ENCODE measurements around the gene PSMA5.
"Not testable (repeated sequence)": the region's sequence is repeated elsewhere in the genome, so short reads cannot be mapped to it uniquely, and the experiment has no call there.

Gene PSMA5

DNA sequence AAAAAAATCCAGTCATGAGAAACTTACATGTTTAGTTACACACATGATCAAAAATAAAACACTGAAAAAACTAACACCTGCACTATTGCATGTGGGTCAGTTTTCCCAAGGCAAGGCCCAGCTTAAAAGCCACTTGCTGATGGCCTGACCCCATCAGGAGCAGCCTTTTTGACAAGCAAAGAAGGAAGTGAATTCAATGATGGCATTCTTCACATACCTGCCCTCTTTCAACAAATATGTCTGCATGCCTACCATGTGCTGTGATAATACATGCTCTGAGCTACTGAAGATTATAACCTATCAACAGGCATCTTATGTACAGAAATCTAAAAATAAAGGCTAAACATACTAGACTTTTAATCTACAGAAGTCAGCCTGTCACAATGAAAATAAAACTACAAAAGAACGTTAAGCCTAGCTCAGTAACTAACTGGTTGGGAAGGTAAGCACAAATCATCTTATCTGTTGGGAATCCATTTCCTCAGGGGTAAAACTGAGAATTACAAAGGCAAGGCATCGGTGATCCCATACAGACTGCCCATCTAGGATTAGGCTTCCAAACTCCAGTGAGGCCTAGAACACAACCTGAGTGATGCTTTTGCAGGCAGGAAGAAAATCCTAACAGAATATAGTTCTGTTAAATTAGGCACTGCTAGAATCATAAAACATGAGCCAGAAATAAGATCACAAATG, 43.0 kb downstream of the PSMA5 start:
- Histone ChIP-seq H3K36me3 (ENCODE audit: low read depth) (no peaks in the 10 kb centered on the region), H3K27ac (ENCODE audit: poor library complexity, severe bottlenecking) (no peak overlapping the region), H3K27me3 (ENCODE audit: insufficient read depth, poor library complexity, severe bottlenecking) (no peaks in the 10 kb centered on the region), H3K4me3 (ENCODE audit: severe bottlenecking) (no peak overlapping the region), H3K4me1 (ENCODE audit: insufficient read depth, poor library complexity, severe bottlenecking) (no peaks in the 10 kb centered on the region), H3K9me3 (ENCODE audit: severe bottlenecking) (no peaks in the 10 kb centered on the region)
- ATAC-seq (ENCODE audit: low read depth) (no peak), DNase-seq (ENCODE audit: low spot score) (no peak)
- TF ChIP-seq, protein P1, sequence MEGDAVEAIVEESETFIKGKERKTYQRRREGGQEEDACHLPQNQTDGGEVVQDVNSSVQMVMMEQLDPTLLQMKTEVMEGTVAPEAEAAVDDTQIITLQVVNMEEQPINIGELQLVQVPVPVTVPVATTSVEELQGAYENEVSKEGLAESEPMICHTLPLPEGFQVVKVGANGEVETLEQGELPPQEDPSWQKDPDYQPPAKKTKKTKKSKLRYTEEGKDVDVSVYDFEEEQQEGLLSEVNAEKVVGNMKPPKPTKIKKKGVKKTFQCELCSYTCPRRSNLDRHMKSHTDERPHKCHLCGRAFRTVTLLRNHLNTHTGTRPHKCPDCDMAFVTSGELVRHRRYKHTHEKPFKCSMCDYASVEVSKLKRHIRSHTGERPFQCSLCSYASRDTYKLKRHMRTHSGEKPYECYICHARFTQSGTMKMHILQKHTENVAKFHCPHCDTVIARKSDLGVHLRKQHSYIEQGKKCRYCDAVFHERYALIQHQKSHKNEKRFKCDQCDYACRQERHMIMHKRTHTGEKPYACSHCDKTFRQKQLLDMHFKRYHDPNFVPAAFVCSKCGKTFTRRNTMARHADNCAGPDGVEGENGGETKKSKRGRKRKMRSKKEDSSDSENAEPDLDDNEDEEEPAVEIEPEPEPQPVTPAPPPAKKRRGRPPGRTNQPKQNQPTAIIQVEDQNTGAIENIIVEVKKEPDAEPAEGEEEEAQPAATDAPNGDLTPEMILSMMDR (IDR thresholded peaks at IDR 0.05; ENCODE audit: poor library complexity, severe bottlenecking): no peak

DNA sequence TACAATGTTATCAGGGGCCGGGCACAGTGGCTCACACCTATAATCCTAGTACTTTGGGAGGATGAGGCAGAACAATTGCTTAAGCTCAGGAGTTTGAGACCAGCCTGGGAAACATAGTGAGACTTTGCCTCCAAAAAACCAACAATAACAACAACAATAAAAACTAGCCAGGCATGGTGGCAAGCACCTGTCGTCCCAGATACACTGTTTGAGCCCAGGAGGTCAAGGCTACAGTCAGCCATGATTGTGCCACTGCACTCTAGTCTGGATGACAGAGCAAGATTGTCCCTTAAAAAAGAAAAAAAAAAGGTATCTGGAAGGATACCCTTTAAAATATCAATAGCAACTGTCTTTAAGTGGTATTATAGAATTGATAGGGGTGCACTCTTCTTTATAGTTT, 44.7 kb downstream of the PSMA5 start:
- Histone ChIP-seq H3K9me3 (ENCODE audit: severe bottlenecking) (no peaks in the 10 kb centered on the region), H3K27me3 (ENCODE audit: insufficient read depth, poor library complexity, severe bottlenecking) (no peaks in the 10 kb centered on the region), H3K4me3 (ENCODE audit: severe bottlenecking) (no peak overlapping the region), H3K27ac (ENCODE audit: poor library complexity, severe bottlenecking) (no peak overlapping the region), H3K4me1 (ENCODE audit: insufficient read depth, poor library complexity, severe bottlenecking) (no peaks in the 10 kb centered on the region), H3K36me3 (ENCODE audit: low read depth) (no peaks in the 10 kb centered on the region)
- TF ChIP-seq, protein P1 (IDR thresholded peaks at IDR 0.05; ENCODE audit: poor library complexity, severe bottlenecking): no peak
- ATAC-seq (ENCODE audit: low read depth) (no peak), DNase-seq (ENCODE audit: low spot score) (no peak)

DNA sequence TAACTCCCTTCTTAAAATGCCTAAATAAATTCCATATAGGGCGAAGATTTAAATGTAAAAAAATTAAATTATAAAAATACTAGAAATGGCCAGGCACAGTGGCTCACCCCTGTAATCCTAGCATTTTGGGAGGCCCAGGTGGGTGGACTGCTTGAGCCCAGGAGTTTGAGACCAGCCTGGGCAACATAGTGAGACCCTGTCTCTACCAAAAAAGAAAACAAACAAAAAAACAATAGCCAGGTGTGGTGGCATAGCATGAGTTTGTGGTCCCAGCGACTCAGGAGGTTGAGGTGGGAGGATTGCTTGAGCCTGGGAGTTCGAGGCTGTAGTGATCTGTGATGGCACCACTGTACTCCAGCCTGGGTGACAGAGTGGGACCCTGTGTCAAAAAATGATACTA, 46.3 kb downstream of the PSMA5 start:
- Histone ChIP-seq H3K4me1 (ENCODE audit: insufficient read depth, poor library complexity, severe bottlenecking) (no peaks in the 10 kb centered on the region), H3K36me3 (ENCODE audit: low read depth) (no peaks in the 10 kb centered on the region), H3K27ac (ENCODE audit: poor library complexity, severe bottlenecking) (no peak overlapping the region), H3K4me3 (ENCODE audit: severe bottlenecking) (no peak overlapping the region), H3K9me3 (ENCODE audit: severe bottlenecking) (no peaks in the 10 kb centered on the region), H3K27me3 (ENCODE audit: insufficient read depth, poor library complexity, severe bottlenecking) (no peaks in the 10 kb centered on the region)
- no peak for DNase-seq (ENCODE audit: low spot score)
- TF ChIP-seq, protein P1 (IDR thresholded peaks at IDR 0.05; ENCODE audit: poor library complexity, severe bottlenecking): no peak
- ATAC-seq (ENCODE audit: low read depth): no peak

DNA sequence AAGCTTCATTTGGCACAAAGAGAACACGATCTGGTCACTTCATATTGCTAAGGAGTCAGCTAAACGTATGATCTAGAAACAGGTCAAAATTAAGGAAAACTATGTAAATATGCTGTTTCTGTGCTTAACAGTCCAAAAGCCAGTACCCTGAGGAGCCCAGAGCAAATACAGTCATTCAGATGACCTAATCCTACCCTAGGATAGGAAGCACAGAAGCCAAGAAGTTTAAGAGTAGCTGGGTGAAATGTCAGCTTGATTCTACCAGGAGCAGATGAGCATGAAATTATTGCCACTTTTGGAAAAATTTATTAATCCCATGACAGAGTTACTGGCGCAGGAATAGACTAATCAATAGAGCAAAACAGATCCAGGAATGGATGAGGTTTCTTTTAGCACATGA, 46.8 kb downstream of the PSMA5 start:
- no peaks in the 10 kb centered on the region for H3K4me1 ChIP-seq (ENCODE audit: insufficient read depth, poor library complexity, severe bottlenecking)
- DNase-seq (ENCODE audit: low spot score): no peak
- TF ChIP-seq, protein P1 (IDR thresholded peaks at IDR 0.05; ENCODE audit: poor library complexity, severe bottlenecking): no peak
- H3K9me3 ChIP-seq (ENCODE audit: severe bottlenecking): no peaks in the 10 kb centered on the region
- no peaks in the 10 kb centered on the region for H3K27me3 ChIP-seq (ENCODE audit: insufficient read depth, poor library complexity, severe bottlenecking)
- H3K36me3 ChIP-seq (ENCODE audit: low read depth): no peaks in the 10 kb centered on the region
- no peak overlapping the region for H3K4me3 ChIP-seq (ENCODE audit: severe bottlenecking)
- no peak for ATAC-seq (ENCODE audit: low read depth)
- H3K27ac ChIP-seq (ENCODE audit: poor library complexity, severe bottlenecking): no peak overlapping the region

DNA sequence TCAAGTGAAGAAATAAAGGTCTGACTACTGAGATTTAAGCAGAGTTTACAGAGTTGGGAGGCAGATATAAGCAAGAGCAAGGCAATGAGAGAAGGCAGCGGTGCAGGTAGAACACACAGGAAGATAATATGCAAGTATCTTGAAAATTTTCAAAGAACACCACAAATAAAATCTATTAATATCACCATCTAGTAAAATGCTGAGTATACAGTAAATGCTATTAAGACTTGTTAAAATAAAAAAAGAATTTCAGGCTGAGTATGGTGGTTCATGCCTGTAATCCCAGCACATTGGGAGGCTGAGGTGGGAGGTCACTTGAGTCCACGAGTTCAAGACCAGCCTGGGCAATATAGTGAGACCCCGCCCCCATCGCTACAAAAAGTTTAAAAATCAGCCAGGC, 48.5 kb downstream of the PSMA5 start:
- H3K27me3 ChIP-seq (ENCODE audit: insufficient read depth, poor library complexity, severe bottlenecking): no peaks in the 10 kb centered on the region
- ATAC-seq (ENCODE audit: low read depth) (no peak), DNase-seq (ENCODE audit: low spot score) (no peak)
- no peaks in the 10 kb centered on the region for H3K9me3 ChIP-seq (ENCODE audit: severe bottlenecking)
- H3K4me1 ChIP-seq (ENCODE audit: insufficient read depth, poor library complexity, severe bottlenecking): no peaks in the 10 kb centered on the region
- H3K4me3 ChIP-seq (ENCODE audit: severe bottlenecking): no peak overlapping the region
- H3K36me3 ChIP-seq (ENCODE audit: low read depth): no peaks in the 10 kb centered on the region
- TF ChIP-seq, protein P1 (IDR thresholded peaks at IDR 0.05; ENCODE audit: poor library complexity, severe bottlenecking): no peak
- no peak overlapping the region for H3K27ac ChIP-seq (ENCODE audit: poor library complexity, severe bottlenecking)

DNA sequence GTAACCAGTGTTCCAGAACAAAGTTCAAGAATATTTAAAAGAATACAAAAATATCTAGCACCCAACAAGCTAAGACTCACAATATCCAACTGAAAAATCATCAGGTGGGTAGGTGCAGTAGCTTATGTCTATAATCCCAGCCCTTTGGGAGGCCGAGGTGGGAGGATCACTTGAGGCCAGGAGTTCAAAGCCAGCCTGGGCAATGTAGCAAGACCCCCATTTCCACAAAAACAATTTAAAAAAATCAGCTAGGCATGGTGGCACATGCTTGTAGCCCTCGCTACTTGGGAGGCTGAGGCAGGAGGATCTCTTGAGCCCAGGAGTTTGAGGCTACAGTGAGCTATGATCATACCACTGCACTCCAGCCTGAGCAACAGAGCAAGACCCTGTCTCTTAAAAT, 52.6 kb downstream of the PSMA5 start:
- not testable (repeated sequence) for ATAC-seq (ENCODE audit: low read depth); DNase-seq (ENCODE audit: low spot score); H3K27ac ChIP-seq (ENCODE audit: poor library complexity, severe bottlenecking)

More for the DNA sequence above, 52.6 kb downstream of the PSMA5 start:
- H3K9me3 ChIP-seq (ENCODE audit: severe bottlenecking); H3K4me3 ChIP-seq (ENCODE audit: severe bottlenecking); H3K27me3 ChIP-seq (ENCODE audit: insufficient read depth, poor library complexity, severe bottlenecking); H3K36me3 ChIP-seq (ENCODE audit: low read depth): not testable (repeated sequence)
- H3K4me1 ChIP-seq (ENCODE audit: insufficient read depth, poor library complexity, severe bottlenecking): peaks cover 19% of the 10 kb centered on the region

Data from RWPE2 (cell line).